ENCODE results near the gene FBXO28. TPM values are rescaled to one million over a fixed set of nuclear protein-coding genes. Genes with fewer than 3 reads are reported as not detected.
A peak's percentile ranks its signal among the peaks of the same experiment; 100 is the strongest.
"Not testable (repeated sequence)": the region's sequence is repeated elsewhere in the genome, so short reads cannot be mapped to it uniquely, and the experiment has no call there.

FBXO28 gene
- total and polyA plus RNA-seq, 10 of the 15 experiments (the other 5 are each of a cell fraction or from before 2014, with no cell fraction given): 4.3 to 23.2 (median 18.4) TPM

DNA sequence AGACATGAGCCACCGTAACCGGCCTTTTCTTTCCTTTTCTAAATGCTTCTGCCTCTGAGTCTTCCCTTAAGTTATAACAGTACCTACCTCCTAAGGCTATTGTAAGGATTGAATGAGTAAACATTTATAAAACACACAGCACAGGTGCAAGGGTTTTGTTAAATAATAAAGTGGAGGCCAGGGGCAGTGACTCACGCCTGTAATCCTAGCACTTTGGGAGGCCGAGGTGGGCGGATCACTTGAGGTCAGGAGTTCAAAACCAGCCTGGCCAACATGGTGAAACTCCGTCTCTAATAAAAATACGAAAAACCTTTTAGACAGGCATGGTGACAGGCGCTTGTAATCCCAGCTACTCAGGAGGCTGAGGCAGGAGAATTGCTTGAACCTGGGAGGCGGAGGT is 34.3 kb upstream of the FBXO28 start:
- H3K4me2 ChIP-seq (ENCODE audit: control insufficient read depth, insufficient read depth); intact Hi-C loops (cut with micrococcal nuclease; ENCODE audit: unreplicated experiment); H3K9ac ChIP-seq (ENCODE audit: control insufficient read depth, insufficient read depth, low read length); H3K36me3 ChIP-seq (ENCODE audit: control insufficient read depth in 2 of 2, insufficient read depth in 2 of 2, low read length in 1 of 2); H4K20me1 ChIP-seq (ENCODE audit: control insufficient read depth, insufficient read depth); H3K27ac ChIP-seq (ENCODE audit: control insufficient read depth, insufficient read depth); CTCF ChIA-PET; ATAC-seq; SMC1A ChIA-PET (ENCODE audit: uncharacterized antibody, unreplicated experiment); FAIRE-seq; H3K27me3 ChIP-seq (replicated peaks in 1 of 2; ENCODE audit: control insufficient read depth in 2 of 2, insufficient read depth in 2 of 2, low read length in 1 of 2); H3K4me3 ChIP-seq; H3K9me3 ChIP-seq (replicated peaks; ENCODE audit: control insufficient read depth, insufficient read depth, low read length); in situ Hi-C loops (cut with MboI); H2AFZ ChIP-seq (ENCODE audit: control insufficient read depth, low read depth, low read length); POLR2A ChIA-PET; DNase-seq (ENCODE audit: low read depth, low spot score); H3K4me1 ChIP-seq (ENCODE audit: control insufficient read depth, insufficient read depth, low read length); RAD21 ChIA-PET (ENCODE audit: unreplicated experiment); H3K79me2 ChIP-seq (ENCODE audit: control insufficient read depth, insufficient read depth, low read length); BruUV-seq (replicated peaks): not testable (repeated sequence)
- WGBS (ENCODE audit: insufficient coverage, insufficient replicate concordance, low lambda C conversion rate, missing lambda C conversion rate): 63% methylated on average over 9 of the region's 9 CpGs

DNA sequence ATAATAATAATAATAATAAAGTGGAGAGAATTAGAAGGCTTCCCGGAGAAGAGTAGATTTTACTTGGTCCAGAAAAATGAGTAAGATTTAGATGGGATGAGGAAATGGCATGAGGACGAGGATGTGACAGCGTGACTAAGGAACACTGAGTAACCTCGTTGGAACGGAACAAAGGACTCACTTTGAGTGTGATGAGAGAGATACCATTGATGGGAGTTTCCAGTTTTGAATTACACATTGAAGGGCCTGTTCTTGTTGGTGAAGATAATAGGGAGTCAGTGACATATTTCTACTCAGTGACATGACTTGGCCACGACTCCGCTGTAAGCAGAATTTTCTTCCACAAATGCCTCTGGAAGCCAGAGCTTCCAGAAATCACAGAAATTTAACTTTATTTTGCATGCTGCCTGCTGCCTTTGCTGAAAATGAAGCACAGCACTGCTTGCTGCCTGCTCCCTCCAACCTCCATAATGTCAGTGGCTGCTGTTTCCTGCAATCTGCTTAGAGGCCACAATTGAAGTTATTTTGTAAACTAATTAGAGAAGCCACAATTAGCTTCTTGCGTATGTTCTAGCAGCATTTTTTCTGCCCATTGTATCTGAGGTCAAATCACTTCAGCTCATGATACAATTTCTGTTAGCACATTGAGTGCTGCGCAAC is 33.7 kb upstream of the FBXO28 start:
- DNase-seq (ENCODE audit: low read depth, low spot score): no peak
- H2AFZ ChIP-seq (ENCODE audit: control insufficient read depth, low read depth, low read length): no peak overlapping the region
- FAIRE-seq: no peak
- ATAC-seq: no peak
- in situ Hi-C loops (cut with MboI) (no loop called here), intact Hi-C loops (cut with micrococcal nuclease; ENCODE audit: unreplicated experiment) (no loop called here)
- TF ChIP-seq BCL3 (IDR thresholded peaks at IDR 0.05; ENCODE audit: borderline replicate concordance, insufficient read depth, low read depth, low read length, poor library complexity, severe bottlenecking): peak; percentile 30
- TF ChIP-seq EED (IDR thresholded peaks at IDR 0.05; ENCODE audit: low read depth): no peak
- no TSS peak for BruUV-seq (replicated peaks)
- no peak overlapping the region for H3K4me2 ChIP-seq (ENCODE audit: control insufficient read depth, insufficient read depth)
- H3K9ac ChIP-seq (ENCODE audit: control insufficient read depth, insufficient read depth, low read length): no peak overlapping the region
- H3K36me3 ChIP-seq (ENCODE audit: control insufficient read depth in 2 of 2, insufficient read depth in 2 of 2, low read length in 1 of 2): no peaks in the 10 kb centered on the region
- no peaks in the 10 kb centered on the region for H3K79me2 ChIP-seq (ENCODE audit: control insufficient read depth, insufficient read depth, low read length)
- SMC1A ChIA-PET (ENCODE audit: uncharacterized antibody, unreplicated experiment): interaction anchor here (0.8 kb wide), 1 partner anchor 11 kb away, joined by 3 read pairs; no protein-coding TSS in a partner anchor
- no peaks in the 10 kb centered on the region for H3K9me3 ChIP-seq (replicated peaks; ENCODE audit: control insufficient read depth, insufficient read depth, low read length)
- 58% methylated on average over 9 of the region's 9 CpGs for WGBS (ENCODE audit: insufficient coverage, insufficient replicate concordance, low lambda C conversion rate, missing lambda C conversion rate)
- CTCF ChIA-PET: interaction anchor here (1.3 kb wide), 1 partner anchor 29 kb away, joined by 4 read pairs; no protein-coding TSS in a partner anchor
- H3K4me1 ChIP-seq (ENCODE audit: control insufficient read depth, insufficient read depth, low read length): no peaks in the 10 kb centered on the region
- H3K27ac ChIP-seq (ENCODE audit: control insufficient read depth, insufficient read depth): no peak overlapping the region
- POLR2A ChIA-PET: no interaction called here
- RAD21 ChIA-PET (ENCODE audit: unreplicated experiment): no interaction called here
- no peak overlapping the region for H3K4me3 ChIP-seq
- no peaks in the 10 kb centered on the region for H4K20me1 ChIP-seq (ENCODE audit: control insufficient read depth, insufficient read depth)
- no peaks in the 10 kb centered on the region; a peak in 2 of 4 replicates for H3K27me3 ChIP-seq (replicated peaks in 1 of 2; ENCODE audit: control insufficient read depth in 2 of 2, insufficient read depth in 2 of 2, low read length in 1 of 2)
